Pancreas (tissue), 10 donors: ENCODE measurements around the gene HOXA13. TPM values are rescaled to one million over a fixed set of nuclear protein-coding genes. Genes with fewer than 3 reads are reported as not detected.

Experiments
- ATAC-seq, 4 donors: fragments of 200-7000 bp; cut with Tn5 transposase; one replicate each; pipeline versions ENCODE4 v1.8.0 to v1.9.1; 2020; ENCODE audit warnings: mild to moderate bottlenecking in 4 of 4, moderate library complexity in 4 of 4
- DNase-seq, 6 donors: peaks; one replicate each; pipeline ENCODE4 v3.0.0-alpha.2; 2020
- FAIRE-seq: peaks from 2 replicates; lab custom pipeline; 2012; peaks lifted over from hg19 to GRCh38; lab: Jason Lieb, UNC
- H3K27ac ChIP-seq, 4 donors: fragments of 200-600 bp; sonication (generic); 1 replicate in 3 of 4; 2 replicates in 1 of 4; pipeline versions ENCODE4 v1.5.0 to v1.8.0; 2020
- H3K27me3 ChIP-seq, 4 donors: fragments of 200-600 bp; one replicate each; pipeline ENCODE4 v1.8.0; 2021
- H3K36me3 ChIP-seq, 3 donors: fragments of 200-600 bp; sonication (generic) in 1 of 3; one replicate each; pipeline versions ENCODE4 v1.5.0 to v1.8.0; 2020 to 2021
- H3K4me1 ChIP-seq, 3 donors: fragments of 200-600 bp; one replicate each; pipeline ENCODE4 v1.8.0; 2021
- H3K4me3 ChIP-seq, 4 donors: fragments of 200-600 bp; sonication (generic) in 2 of 4; one replicate each; pipeline versions ENCODE4 v1.5.0 to v1.8.0; 2020 to 2021
- H3K9me3 ChIP-seq, 4 donors: fragments of 200-600 bp; one replicate each; pipeline ENCODE4 v1.8.0; 2021
- WGBS, 2 donors: extraction: QIAGEN DNeasy Blood & Tissue Kit; methylation state at CpG; one replicate each; pipeline ENCODE4 v1.1.7; 2013; 5-methylcytosine and 5-hydroxymethylcytosine counted together
- intact Hi-C, 3 donors: fragments of 100-400 bp; cut with DNase I; formaldehyde crosslinking; loops; one replicate each; pipeline versions ENCODE4 v1.11.1 to v1.14.2; 2022
- polyA plus RNA-seq, 2 donors: library from polyadenylated mRNA; stranded (reverse); fragments of 200-250 nt; gene quantifications; one replicate each; pipeline ENCODE4 v1.2.3, GENCODE V29; 2013
- total RNA-seq, 6 donors: library from RNA; stranded (reverse); fragmentation: NEBNext Ultra II Directional in 4 of 6; extraction: Animal tissue kit (Norgen Biotek cat#: 25700) in 4 of 6; gene quantifications; one replicate each; pipeline versions ENCODE4 v1.2.1 to v1.2.4, GENCODE V29; 2021 to 2023
- TF ChIP-seq, protein P1 (sequence below), 4 donors: fragments of 200-600 bp; sonication (generic) in 3 of 4; IDR thresholded peaks; one replicate each; pipeline versions ENCODE4 v1.5.0 to v1.8.0; 2021; ENCODE audit warnings: antibody characterized with exemption in 4 of 4
- donor health status: healthy with polysubstance abuse.
- donor health status: DM: no; HTN: no; CAD: no; lungs with moderate emphysema.
- donor health status: DM: no; HTN: no; CAD: no.
- donor health status: control.
- donor health status: control.
- donor health status: Bipolar disorder and iron deficiency.
- donor health status: DM: yes; HTN: yes; CAD: no.
- donor health status: DM: no; HTN: no; CAD: no.
- donor health status: DM: no; HTN: no; CAD: no.
- donor health status: DM: yes; HTN: yes; CAD: no.

Gene HOXA13
- total and polyA plus RNA-seq, 8 donors, result 0.03 TPM; not detected in 7

GRCh38 chr7:27162561-27163287 lies 37.2 kb downstream of the HOXA13 start:
- FAIRE-seq (peak; percentile 51), ATAC-seq (no peak), DNase-seq (no peak)
- no peaks in the 10 kb centered on the region for H3K9me3 ChIP-seq
- no peak overlapping the region for H3K27ac ChIP-seq
- peaks cover 13 to 75% (median 30%) of the 10 kb centered on the region in 4 donors for H3K27me3 ChIP-seq
- intact Hi-C loops, result no loop called here
- WGBS, 2 donors, result 59 to 69% methylated on average over 7 of the region's 7 CpGs
- H3K36me3 ChIP-seq, result no peaks in the 10 kb centered on the region
- H3K4me3 ChIP-seq, result no peak overlapping the region
- peaks cover 0 to 7% (median 5%) of the 10 kb centered on the region in 3 donors for H3K4me1 ChIP-seq
- TF ChIP-seq, protein P1, sequence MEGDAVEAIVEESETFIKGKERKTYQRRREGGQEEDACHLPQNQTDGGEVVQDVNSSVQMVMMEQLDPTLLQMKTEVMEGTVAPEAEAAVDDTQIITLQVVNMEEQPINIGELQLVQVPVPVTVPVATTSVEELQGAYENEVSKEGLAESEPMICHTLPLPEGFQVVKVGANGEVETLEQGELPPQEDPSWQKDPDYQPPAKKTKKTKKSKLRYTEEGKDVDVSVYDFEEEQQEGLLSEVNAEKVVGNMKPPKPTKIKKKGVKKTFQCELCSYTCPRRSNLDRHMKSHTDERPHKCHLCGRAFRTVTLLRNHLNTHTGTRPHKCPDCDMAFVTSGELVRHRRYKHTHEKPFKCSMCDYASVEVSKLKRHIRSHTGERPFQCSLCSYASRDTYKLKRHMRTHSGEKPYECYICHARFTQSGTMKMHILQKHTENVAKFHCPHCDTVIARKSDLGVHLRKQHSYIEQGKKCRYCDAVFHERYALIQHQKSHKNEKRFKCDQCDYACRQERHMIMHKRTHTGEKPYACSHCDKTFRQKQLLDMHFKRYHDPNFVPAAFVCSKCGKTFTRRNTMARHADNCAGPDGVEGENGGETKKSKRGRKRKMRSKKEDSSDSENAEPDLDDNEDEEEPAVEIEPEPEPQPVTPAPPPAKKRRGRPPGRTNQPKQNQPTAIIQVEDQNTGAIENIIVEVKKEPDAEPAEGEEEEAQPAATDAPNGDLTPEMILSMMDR (IDR thresholded peaks at IDR 0.05), result no peak

DNA sequence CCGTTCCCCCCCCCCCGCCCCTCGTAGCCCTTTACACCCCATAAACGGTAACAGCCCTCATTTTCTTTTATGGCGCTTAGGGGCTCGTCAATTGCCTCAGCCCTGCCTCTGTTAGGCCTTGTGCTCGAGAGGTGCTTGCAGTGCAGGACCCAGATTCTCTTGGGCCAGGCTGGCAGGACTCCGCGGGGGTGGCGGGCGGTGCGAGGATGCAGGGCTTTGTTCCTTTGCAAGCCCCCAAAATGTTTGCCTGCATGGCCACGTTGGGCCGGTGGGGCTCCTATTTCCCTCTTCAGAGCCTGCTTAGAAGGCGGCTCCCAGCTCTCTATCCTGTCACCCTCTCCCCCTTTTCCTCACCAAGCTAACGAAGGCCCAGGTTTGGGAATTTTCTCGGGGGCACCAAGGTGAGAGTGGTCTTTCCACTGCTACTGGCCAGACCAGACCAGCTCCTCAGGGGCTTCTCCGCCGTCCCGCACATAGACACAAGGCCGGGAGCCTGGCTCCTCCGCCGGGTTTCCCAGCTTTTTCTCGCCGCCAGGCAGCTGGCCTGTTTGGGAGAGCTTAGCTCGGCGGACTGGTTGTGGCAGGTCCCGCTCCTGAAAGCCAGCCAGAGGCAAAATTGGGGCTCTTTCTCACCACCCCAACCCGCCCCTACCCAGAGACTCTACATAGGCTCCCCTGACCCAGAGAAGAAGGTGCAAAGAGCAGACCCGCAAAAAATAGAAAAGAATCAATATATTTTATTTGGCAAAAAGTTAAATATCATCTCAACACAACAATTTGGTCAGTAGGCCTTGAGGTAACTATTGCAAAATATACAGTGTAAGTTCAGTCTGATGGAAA lies 38.0 kb downstream of the HOXA13 start:
- TF ChIP-seq, protein P1 (IDR thresholded peaks at IDR 0.05), result no peak
- H3K27ac ChIP-seq, result no peak overlapping the region
- no peak for ATAC-seq

GRCh38 chr7:27161214-27161720 lies 38.6 kb downstream of the HOXA13 start:
- H3K9me3 ChIP-seq, result no peaks in the 10 kb centered on the region
- DNase-seq, result peak in 3 of 6 donors; percentile 18 to 57 (median 32)
- 9 to 11% methylated on average over 27 of the region's 27 CpGs for WGBS, 2 donors
- H3K36me3 ChIP-seq, result no peaks in the 10 kb centered on the region
- H3K27ac ChIP-seq, result no peak overlapping the region
- TF ChIP-seq, protein P1 (IDR thresholded peaks at IDR 0.05), result peak in 1 of 4 donors; percentile 18
- H3K27me3 ChIP-seq, result peaks cover 13 to 74% (median 29%) of the 10 kb centered on the region in 4 donors
- peaks cover 0 to 7% (median 5%) of the 10 kb centered on the region in 3 donors for H3K4me1 ChIP-seq
- intact Hi-C loops, result no loop called here
- peak in 3 of 4 donors; percentile 2 to 41 (median 19) for ATAC-seq
- FAIRE-seq, result no peak
- H3K4me3 ChIP-seq, result peak overlapping the region; percentile 29 to 82 (median 62)

More for the DNA sequence above, 38.0 kb downstream of the HOXA13 start:
- Histone ChIP-seq H3K4me1 (peaks cover 0 to 7% (median 5%) of the 10 kb centered on the region in 3 donors), H3K27me3 (peaks cover 13 to 74% (median 30%) of the 10 kb centered on the region in 4 donors), H3K9me3 (no peaks in the 10 kb centered on the region), H3K36me3 (no peaks in the 10 kb centered on the region), H3K4me3 (peak overlapping the region in 1 of 4 donors; percentile 82)
- no peak for FAIRE-seq
- 38 to 40% methylated on average over 26 to 29 of the region's 30 CpGs for WGBS, 2 donors
- intact Hi-C loops, result no loop called here
- DNase-seq, result peak in 3 of 6 donors; percentile 15 to 64 (median 55)

GRCh38 chr7:27160546-27161213 lies 39.2 kb downstream of the HOXA13 start:
- 2% methylated on average over 54 of the region's 54 CpGs for WGBS, 2 donors
- intact Hi-C loops, result no loop called here
- no peaks in the 10 kb centered on the region for H3K36me3 ChIP-seq
- peaks cover 0 to 7% (median 5%) of the 10 kb centered on the region in 3 donors for H3K4me1 ChIP-seq
- ATAC-seq, result peak; percentile 86 to 94 (median 91)
- DNase-seq, result peak; percentile 61 to 98 (median 88)
- H3K9me3 ChIP-seq, result no peaks in the 10 kb centered on the region
- peak overlapping the region; percentile 29 to 82 (median 62) for H3K4me3 ChIP-seq
- no peak for FAIRE-seq
- no peak overlapping the region for H3K27ac ChIP-seq
- H3K27me3 ChIP-seq, result peaks cover 13 to 74% (median 29%) of the 10 kb centered on the region in 4 donors
- TF ChIP-seq, protein P1 (IDR thresholded peaks at IDR 0.05), result peak; percentile 99 to 100 (median 100)
